Lung (tissue), 12 donors: Measurements from ENCODE around the gene NRCAM. TPM values are rescaled to one million over a fixed set of nuclear protein-coding genes. Genes with fewer than 3 reads are reported as not detected.

ENCODE experiments used
- ATAC-seq: fragments of 200-7000 bp; cut with Tn5 transposase; one replicate; pipeline ENCODE4 v1.9.1; 2020; ENCODE audit warnings: moderate number of reproducible peaks; ENCODE audit not compliant: insufficient read depth, low FRiP score
- DNase-seq, 3 donors: peaks; one replicate each; pipeline ENCODE4 v3.0.0-alpha.2; 2013 to 2017
- H3K27ac ChIP-seq, 2 donors: one replicate each; pipeline ENCODE4 v1.5.1; 2013; ENCODE audit warnings: mild to moderate bottlenecking in 2 of 2, moderate library complexity in 2 of 2, control low read depth in 1 of 2, inconsistent platforms in 1 of 2, low read depth in 1 of 2, low read length in 1 of 2
- H3K27me3 ChIP-seq, 3 donors: one replicate each; pipeline ENCODE4 v1.5.1; 2013; ENCODE audit warnings: low read length in 2 of 3; ENCODE audit not compliant: control insufficient read depth in 3 of 3, insufficient read depth in 3 of 3
- H3K36me3 ChIP-seq, 4 donors: one replicate each; pipeline ENCODE4 v1.5.1; 2013; ENCODE audit warnings: low read length in 4 of 4, mild to moderate bottlenecking in 1 of 4, moderate library complexity in 1 of 4; ENCODE audit not compliant: control insufficient read depth in 4 of 4, insufficient read depth in 4 of 4
- H3K4me1 ChIP-seq, 5 donors: one replicate each; pipeline ENCODE4 v1.5.1; 2013; ENCODE audit warnings: low read length in 5 of 5, mild to moderate bottlenecking in 2 of 5, moderate library complexity in 1 of 5; ENCODE audit not compliant: control insufficient read depth in 5 of 5, insufficient read depth in 5 of 5
- H3K4me3 ChIP-seq: one replicate; pipeline ENCODE4 v1.5.1; 2013; ENCODE audit warnings: mild to moderate bottlenecking, control low read depth, moderate library complexity
- H3K9ac ChIP-seq, 2 donors: one replicate each; pipeline ENCODE4 v1.5.1; 2013; ENCODE audit warnings: low read length in 2 of 2, control low read depth in 1 of 2; ENCODE audit not compliant: insufficient read depth in 1 of 2
- H3K9me3 ChIP-seq, 4 donors: one replicate each; pipeline ENCODE4 v1.5.1; 2013; ENCODE audit warnings: low read length in 3 of 4, mild to moderate bottlenecking in 1 of 4, moderate library complexity in 1 of 4; ENCODE audit not compliant: control insufficient read depth in 4 of 4, insufficient read depth in 3 of 4
- WGBS, 2 donors: extraction: QIAGEN DNeasy Blood & Tissue Kit; methylation state at CpG; one replicate each; pipeline ENCODE4 v1.1.7; 2013; 5-methylcytosine and 5-hydroxymethylcytosine counted together
- polyA plus RNA-seq, 2 donors: library from polyadenylated mRNA; stranded (reverse); fragments of 200-250 nt; gene quantifications; one replicate each; pipeline ENCODE4 v1.2.1, GENCODE V29; 2013
- total RNA-seq, 2 donors: library from RNA; depleted of rRNA in 1 of 2; stranded (reverse); fragments of >200 nt in 1 of 2; gene quantifications; one replicate each; pipeline ENCODE4 v1.2.1, GENCODE V29; 2014 to 2021
- TF ChIP-seq, protein P1 (sequence below): IDR thresholded peaks from 2 replicates; pipeline ENCODE4 v1.5.1; 2012; ENCODE audit warnings: mild to moderate bottlenecking; ENCODE audit errors: control extremely low read depth, extremely low read depth
- donor health status: control.
- donor health status: control.
- donor health status: Bipolar disorder and iron deficiency.
- donor health status: healthy.
- donor health status: DM: yes; HTN: yes; CAD: no.

NRCAM gene
- total and polyA plus RNA-seq, 4 donors = 2.5 to 32.4 (median 11.0) TPM

DNA sequence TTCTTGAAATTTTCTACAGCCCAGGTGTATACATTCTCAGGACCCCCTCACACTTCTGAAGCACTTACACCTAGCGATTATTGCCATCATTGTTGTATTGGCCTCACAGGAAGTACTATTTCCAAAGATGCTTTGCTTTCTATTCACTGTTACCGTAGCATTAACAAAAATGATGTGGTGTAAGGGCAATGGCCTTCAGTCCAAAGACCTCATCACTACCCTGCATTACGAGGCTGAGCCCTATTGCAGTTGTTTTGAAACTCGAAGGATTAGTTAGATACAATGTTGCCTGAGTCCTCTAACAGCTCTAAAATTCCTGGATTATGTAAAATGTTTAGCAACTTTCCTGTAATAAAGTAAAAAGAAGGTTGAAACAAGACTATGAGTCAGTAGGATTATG, 2.9 kb downstream of the NRCAM start:
- peaks cover 2 to 19% (median 10%) of the 10 kb centered on the region in 5 donors for H3K4me1 ChIP-seq
- H3K36me3 ChIP-seq = no peaks in the 10 kb centered on the region
- peaks cover 13 to 46% (median 35%) of the 10 kb centered on the region in 3 donors for H3K27me3 ChIP-seq
- ATAC-seq = no peak
- no peak for DNase-seq
- no peak overlapping the region for H3K9ac ChIP-seq
- no peak overlapping the region for H3K27ac ChIP-seq
- no peaks in the 10 kb centered on the region for H3K9me3 ChIP-seq
- no peak overlapping the region for H3K4me3 ChIP-seq
- WGBS, 2 donors = 78 to 90% methylated on average over 4 of the region's 4 CpGs
- TF ChIP-seq, protein P1, sequence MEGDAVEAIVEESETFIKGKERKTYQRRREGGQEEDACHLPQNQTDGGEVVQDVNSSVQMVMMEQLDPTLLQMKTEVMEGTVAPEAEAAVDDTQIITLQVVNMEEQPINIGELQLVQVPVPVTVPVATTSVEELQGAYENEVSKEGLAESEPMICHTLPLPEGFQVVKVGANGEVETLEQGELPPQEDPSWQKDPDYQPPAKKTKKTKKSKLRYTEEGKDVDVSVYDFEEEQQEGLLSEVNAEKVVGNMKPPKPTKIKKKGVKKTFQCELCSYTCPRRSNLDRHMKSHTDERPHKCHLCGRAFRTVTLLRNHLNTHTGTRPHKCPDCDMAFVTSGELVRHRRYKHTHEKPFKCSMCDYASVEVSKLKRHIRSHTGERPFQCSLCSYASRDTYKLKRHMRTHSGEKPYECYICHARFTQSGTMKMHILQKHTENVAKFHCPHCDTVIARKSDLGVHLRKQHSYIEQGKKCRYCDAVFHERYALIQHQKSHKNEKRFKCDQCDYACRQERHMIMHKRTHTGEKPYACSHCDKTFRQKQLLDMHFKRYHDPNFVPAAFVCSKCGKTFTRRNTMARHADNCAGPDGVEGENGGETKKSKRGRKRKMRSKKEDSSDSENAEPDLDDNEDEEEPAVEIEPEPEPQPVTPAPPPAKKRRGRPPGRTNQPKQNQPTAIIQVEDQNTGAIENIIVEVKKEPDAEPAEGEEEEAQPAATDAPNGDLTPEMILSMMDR = no peak

DNA sequence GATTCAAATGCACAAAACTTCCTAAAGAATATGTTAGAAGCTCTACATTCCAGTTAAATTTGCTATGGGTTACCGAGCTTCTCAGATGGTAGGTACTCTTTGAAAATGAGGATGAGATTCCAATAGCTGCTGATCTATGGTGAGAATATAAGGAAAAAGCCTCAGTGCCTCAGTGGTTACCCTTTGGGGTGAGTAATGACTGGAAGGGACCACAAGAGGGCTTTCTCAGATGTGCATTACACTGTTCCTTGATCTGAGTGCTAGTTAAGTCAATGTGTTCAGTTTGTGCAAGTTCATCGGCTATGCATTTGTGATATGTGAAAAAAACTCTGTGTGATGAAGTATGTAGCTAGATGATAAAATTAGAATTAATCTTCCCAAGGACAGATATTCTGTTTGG, 3.5 kb downstream of the NRCAM start:
- peaks cover 2 to 19% (median 10%) of the 10 kb centered on the region in 5 donors for H3K4me1 ChIP-seq
- TF ChIP-seq, protein P1 = no peak
- H3K27ac ChIP-seq = no peak overlapping the region
- H3K9me3 ChIP-seq = no peaks in the 10 kb centered on the region
- 67 to 71% methylated on average over 2 of the region's 2 CpGs for WGBS, 2 donors
- no peaks in the 10 kb centered on the region for H3K36me3 ChIP-seq
- DNase-seq (peak in 1 of 3 donors; percentile 33), ATAC-seq (no peak)
- H3K4me3 ChIP-seq = no peak overlapping the region
- no peak overlapping the region for H3K9ac ChIP-seq
- peaks cover 13 to 41% (median 30%) of the 10 kb centered on the region in 3 donors for H3K27me3 ChIP-seq

DNA sequence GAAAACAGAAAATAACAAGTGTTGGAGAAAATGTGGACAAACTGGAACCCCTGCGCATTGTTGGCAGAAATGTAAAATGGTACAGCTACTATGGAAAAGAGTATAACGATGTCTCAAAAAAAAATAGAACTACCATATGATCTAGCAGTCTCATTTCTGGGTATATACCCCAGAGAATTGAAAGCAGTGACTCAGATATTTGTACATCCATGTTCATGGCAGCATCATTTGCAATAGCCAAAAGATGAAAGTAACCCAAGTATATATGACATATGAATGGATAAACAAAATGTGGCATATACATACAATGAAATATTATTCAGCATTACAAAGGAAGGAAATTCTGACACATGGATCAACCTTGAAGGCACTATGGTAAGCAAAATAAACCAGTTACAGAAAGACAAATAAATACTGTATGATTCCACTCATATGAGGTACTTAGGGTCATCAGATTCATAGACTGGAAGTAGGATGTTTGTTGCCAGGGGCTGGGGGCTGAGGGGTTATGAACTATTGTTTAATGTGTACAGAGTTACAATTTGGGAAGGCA, 4.9 kb downstream of the NRCAM start:
- Histone ChIP-seq H3K9me3 (no peaks in the 10 kb centered on the region), H3K27ac (no peak overlapping the region), H3K4me1 (peaks cover under 1 to 19% (median 10%) of the 10 kb centered on the region in 5 donors), H3K36me3 (no peaks in the 10 kb centered on the region), H3K27me3 (peaks cover 6 to 30% (median 25%) of the 10 kb centered on the region in 3 donors), H3K4me3 (no peak overlapping the region), H3K9ac (no peak overlapping the region)
- no peak for ATAC-seq
- TF ChIP-seq, protein P1 = no peak
- DNase-seq = no peak
- 88 to 91% methylated on average over 2 of the region's 2 CpGs for WGBS, 2 donors

DNA sequence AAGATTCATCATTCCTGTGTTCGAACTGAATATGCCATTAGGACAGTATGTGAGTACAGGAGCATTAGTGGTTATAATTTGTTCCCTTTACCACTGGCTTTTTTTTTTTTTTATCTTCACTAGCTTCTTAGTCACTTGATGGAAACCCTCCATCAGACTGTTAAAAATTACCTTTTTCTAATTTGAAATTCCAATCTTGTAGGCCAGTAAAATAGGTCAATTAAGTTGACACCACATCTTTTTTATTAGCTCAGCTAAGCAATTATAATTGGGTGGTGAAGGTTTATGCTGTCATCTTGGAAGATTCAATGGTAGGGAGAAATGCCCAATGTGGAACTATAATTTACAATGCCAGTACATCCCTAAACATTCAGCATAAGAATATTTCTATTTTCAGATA, 6.1 kb downstream of the NRCAM start:
- Histone ChIP-seq H3K9ac (no peak overlapping the region), H3K4me1 (peaks cover 0 to 15% (median 6%) of the 10 kb centered on the region in 5 donors), H3K4me3 (no peak overlapping the region), H3K27me3 (peaks cover 3 to 34% (median 25%) of the 10 kb centered on the region in 3 donors), H3K9me3 (no peaks in the 10 kb centered on the region), H3K27ac (no peak overlapping the region), H3K36me3 (no peaks in the 10 kb centered on the region)
- TF ChIP-seq, protein P1 = no peak
- DNase-seq = no peak
- no peak for ATAC-seq
- WGBS, 2 donors = 87 to 100% methylated on average over 1 of the region's 1 CpG
